Activated CD8-positive, alpha-beta memory T cell treated with anti-CD3 and anti-CD28 coated beads, Interleukin-2, amount 50 U/mL, for 4 hours (primary cell): ENCODE results near the gene PROM1.

Experiments
- DNase-seq: peaks from one replicate; pipeline ENCODE4 v3.0.0-alpha.2; 2020

PROM1 gene

GRCh38 chr4:15982842-15983524, 100.8 kb downstream of the PROM1 start:
- no peak for DNase-seq

- DNase-seq = no peak
Measured at GRCh38 chr4:15976456-15977447, 107.1 kb downstream of the PROM1 start.

GRCh38 chr4:15971068-15971801, 112.6 kb downstream of the PROM1 start:
- DNase-seq = no peak

GRCh38 chr4:15968551-15969300, 115.1 kb downstream of the PROM1 start:
- no peak for DNase-seq

GRCh38 chr4:15965325-15965724, 118.5 kb downstream of the PROM1 start:
- DNase-seq = no peak

GRCh38 chr4:15964159-15964558, 119.7 kb downstream of the PROM1 start:
- no peak for DNase-seq

GRCh38 chr4:15963576-15963975, 120.2 kb downstream of the PROM1 start:
- peak; percentile 31 for DNase-seq

GRCh38 chr4:15963001-15963451, 120.8 kb downstream of the PROM1 start, which contains the start of gene FGFBP2:
Gene FGFBP2, minus strand, starts transcription at chr4:15963175. Its CDS starts 46 bp downstream, at chr4:15963129.
- DNase-seq = peak; percentile 72

GRCh38 chr4:15961781-15962510, 121.9 kb downstream of the PROM1 start:
- DNase-seq = peak; percentile 36

GRCh38 chr4:15958562-15958961, 125.3 kb downstream of the PROM1 start:
- no peak for DNase-seq

GRCh38 chr4:15956179-15956850, 127.5 kb downstream of the PROM1 start:
- DNase-seq = peak; percentile 80

GRCh38 chr4:15955670-15956069, 128.2 kb downstream of the PROM1 start:
- no peak for DNase-seq

- no peak for DNase-seq
Measured at GRCh38 chr4:15953625-15954024, 130.2 kb downstream of the PROM1 start.

GRCh38 chr4:15951781-15952180, 132.0 kb downstream of the PROM1 start:
- no peak for DNase-seq

- no peak for DNase-seq
Measured at GRCh38 chr4:15948826-15949225, 135.0 kb downstream of the PROM1 start.

- no peak for DNase-seq
Measured at GRCh38 chr4:15947684-15948083, 136.1 kb downstream of the PROM1 start.

- DNase-seq = no peak
Measured at GRCh38 chr4:15945516-15945915, 138.3 kb downstream of the PROM1 start.

- DNase-seq = no peak
Measured at GRCh38 chr4:15944895-15945294, 138.9 kb downstream of the PROM1 start.

GRCh38 chr4:15942283-15942682, 141.5 kb downstream of the PROM1 start:
- DNase-seq = no peak

- no peak for DNase-seq
Measured at GRCh38 chr4:15938640-15939039, 145.2 kb downstream of the PROM1 start, which contains the start of gene FGFBP1. Gene FGFBP1, minus strand, starts transcription at chr4:15938740. Its CDS starts 2,108 bp downstream, at chr4:15936632.

- DNase-seq = no peak
Measured at GRCh38 chr4:15938182-15938581, 145.6 kb downstream of the PROM1 start.
